HepG2 (cell line): ENCODE measurements around the gene ADGRB2.

Source experiments
- ATF1 ChIP-seq: IDR thresholded peaks from 2 replicates; pipeline ENCODE4 v1.6.1; 2016; ENCODE audit warnings: mild to moderate bottlenecking, control low read depth
- E2F1 ChIP-seq: sonication (generic); formaldehyde crosslinking; IDR thresholded peaks from 2 replicates; pipeline ENCODE4 v1.5.0; 2020; ENCODE audit warnings: missing genetic modification reagents
- ISX ChIP-seq: sonication (generic); formaldehyde crosslinking; conservative IDR thresholded peaks from 2 replicates; pipeline ENCODE4 v1.5.0; 2020; ENCODE audit warnings: missing genetic modification reagents
- MXD4 ChIP-seq: IDR thresholded peaks from 2 replicates; pipeline ENCODE4 v1.6.1; 2016; ENCODE audit warnings: mild to moderate bottlenecking, missing biosample characterization, missing genetic modification reagents
- PAX8 ChIP-seq: sonication (generic); formaldehyde crosslinking; IDR thresholded peaks from 2 replicates; pipeline ENCODE4 v1.8.0; 2022; ENCODE audit warnings: mild to moderate bottlenecking, missing genetic modification reagents, borderline replicate concordance
- POLR2A ChIP-seq, 2 experiments: IDR thresholded peaks; 2 replicates each; pipeline ENCODE4 v1.6.1; 2011; ENCODE audit warnings: low read depth in 2 of 2, low read length in 2 of 2, mild to moderate bottlenecking in 1 of 2, moderate library complexity in 1 of 2; ENCODE audit not compliant: insufficient read depth in 1 of 2
- POLR2AphosphoS5 ChIP-seq: IDR thresholded peaks from 2 replicates; pipeline ENCODE4 v1.6.1; 2012; ENCODE audit warnings: low read depth, low read length
- SMC3 ChIP-seq: IDR thresholded peaks from 2 replicates; pipeline ENCODE4 v1.6.1; 2011; ENCODE audit warnings: low read length, improper control_type of control experiment
- TGIF2 ChIP-seq: IDR thresholded peaks from 2 replicates; pipeline ENCODE4 v1.6.1; 2016; ENCODE audit warnings: control low read depth, missing compliant biosample characterization
- THAP7 ChIP-seq: sonication (generic); formaldehyde crosslinking; IDR thresholded peaks from 2 replicates; pipeline ENCODE4 v1.8.1; 2023; ENCODE audit warnings: mild to moderate bottlenecking, missing genetic modification reagents
- YY1 ChIP-seq: IDR thresholded peaks from 2 replicates; pipeline ENCODE4 v1.6.1; 2011; ENCODE audit warnings: low read length, low read depth, moderate library complexity, mild to moderate bottlenecking; ENCODE audit not compliant: insufficient read depth, insufficient replicate concordance
- ZNF510 ChIP-seq: sonication (generic); formaldehyde crosslinking; IDR thresholded peaks from 2 replicates; pipeline ENCODE4 v1.4.0; 2020; ENCODE audit warnings: low read depth, mild to moderate bottlenecking, missing genetic modification reagents
- ZNF720 ChIP-seq: sonication (generic); formaldehyde crosslinking; IDR thresholded peaks from 2 replicates; pipeline ENCODE4 v1.4.0; 2020; ENCODE audit warnings: missing genetic modification reagents

GRCh38 chr1:31688233-31688918 is 75.8 kb downstream of the ADGRB2 start:
- TF ChIP-seq SMC3 (no peak), YY1 (no peak), THAP7 (no peak), ISX (no peak), MXD4 (no peak), ZNF720 (no peak), PAX8 (CRISPR knock-in tag) (no peak), ZNF510 (no peak), POLR2AphosphoS5 (no peak), POLR2A (IDR thresholded peaks at IDR 0.05; ENCODE audit: insufficient read depth in 1 of 2, low read depth in 2 of 2, low read length in 2 of 2) (no peak), ATF1 (CRISPR knock-in tag) (no peak), E2F1 (CRISPR knock-in tag) (no peak), TGIF2 (no peak)
